Immature natural killer cell (primary cell): ENCODE results near the gene FBH1. TPM values are rescaled to one million over a fixed set of nuclear protein-coding genes. Genes with fewer than 3 reads are reported as not detected.

Experiments
- DNase-seq, 3 donors: peaks; one replicate each; pipeline ENCODE4 v3.0.0; 2022; ENCODE audit warnings: mixed read lengths in 1 of 3
- H3K27ac Mint-ChIP-seq, 6 donors: one replicate each; pipeline ENCODE4 v1.8.0; 2020; ENCODE audit warnings: mixed read lengths in 6 of 6, mild to moderate bottlenecking in 5 of 6, inconsistent platforms in 4 of 6, moderate library complexity in 3 of 6
- H3K27me3 Mint-ChIP-seq, 3 donors: one replicate each; pipeline ENCODE4 v1.8.0; 2020 to 2021; ENCODE audit warnings: low read depth in 3 of 3, mild to moderate bottlenecking in 3 of 3, mixed read lengths in 3 of 3, moderate library complexity in 3 of 3, inconsistent platforms in 1 of 3
- H3K36me3 Mint-ChIP-seq, 3 donors: one replicate each; pipeline ENCODE4 v1.8.0; 2020; ENCODE audit warnings: mixed read lengths in 3 of 3, inconsistent platforms in 2 of 3, mild to moderate bottlenecking in 2 of 3
- H3K4me1 Mint-ChIP-seq, 2 donors: one replicate each; pipeline ENCODE4 v1.8.0; 2020; ENCODE audit warnings: inconsistent platforms in 2 of 2, mild to moderate bottlenecking in 2 of 2, mixed read lengths in 2 of 2, moderate library complexity in 1 of 2
- H3K4me3 Mint-ChIP-seq, 5 donors: one replicate each; pipeline ENCODE4 v1.8.0; 2020; ENCODE audit warnings: mild to moderate bottlenecking in 5 of 5, mixed read lengths in 5 of 5, inconsistent platforms in 3 of 5, moderate library complexity in 3 of 5
- H3K9me3 Mint-ChIP-seq, 6 donors: one replicate each; pipeline ENCODE4 v1.8.0; 2020; ENCODE audit warnings: mild to moderate bottlenecking in 6 of 6, mixed read lengths in 6 of 6, inconsistent platforms in 4 of 6, moderate library complexity in 3 of 6
- polyA plus RNA-seq, 3 donors: library from polyadenylated mRNA; unstranded; fragments of 300-500 nt; fragmentation: Illumina TruSeq; gene quantifications; one replicate each; pipeline ENCODE4 v1.2.3, GENCODE V29; 2021

The FBH1 gene
- polyA plus RNA-seq, 3 donors from 2014 or later = 32.6 to 60.6 (median 46.8) TPM

- no peaks in the 10 kb centered on the region for H3K36me3 Mint-ChIP-seq
- peaks cover 21% of the 10 kb centered on the region in 2 donors for H3K4me1 Mint-ChIP-seq
- peak overlapping the region; percentile 63 to 91 (median 84) for H3K27ac Mint-ChIP-seq
- peak overlapping the region; percentile 92 to 93 (median 93) for H3K4me3 Mint-ChIP-seq
- H3K27me3 Mint-ChIP-seq = peaks cover 0 to 2% (median 0%) of the 10 kb centered on the region in 3 donors
- no peak for DNase-seq
- H3K9me3 Mint-ChIP-seq = no peaks in the 10 kb centered on the region
Observed at GRCh38 chr10:5978230-5978489, 88.1 kb downstream of the FBH1 start.

- Mint-ChIP-seq H3K36me3 (no peaks in the 10 kb centered on the region), H3K27me3 (peaks cover 0 to 2% (median 0%) of the 10 kb centered on the region in 3 donors), H3K27ac (no peak overlapping the region), H3K4me3 (no peak overlapping the region), H3K9me3 (no peaks in the 10 kb centered on the region), H3K4me1 (peaks cover 3 to 6% of the 10 kb centered on the region in 2 donors)
- no peak for DNase-seq
Observed at GRCh38 chr10:5981529-5981928, 91.5 kb downstream of the FBH1 start.

DNA sequence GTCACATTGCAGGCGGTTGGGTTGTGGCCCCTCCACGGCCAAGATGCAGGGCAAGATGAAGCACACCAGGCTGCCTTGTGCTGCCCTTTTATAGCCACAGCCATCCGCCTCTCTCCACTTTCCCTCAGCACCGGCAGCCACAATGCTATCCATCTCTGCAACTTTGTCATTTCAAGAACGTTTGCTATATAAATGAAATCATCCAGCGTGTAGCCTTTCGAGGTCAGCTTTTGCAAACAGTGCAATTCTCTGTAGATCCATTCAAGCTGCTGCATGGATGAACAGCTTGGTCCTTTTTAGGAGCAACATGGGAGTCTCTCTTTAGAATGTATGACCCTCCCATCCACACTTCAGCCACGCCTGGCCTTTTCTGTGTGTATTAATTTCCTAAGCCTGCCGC, 93.7 kb downstream of the FBH1 start:
- no peak overlapping the region for H3K27ac Mint-ChIP-seq

DNA sequence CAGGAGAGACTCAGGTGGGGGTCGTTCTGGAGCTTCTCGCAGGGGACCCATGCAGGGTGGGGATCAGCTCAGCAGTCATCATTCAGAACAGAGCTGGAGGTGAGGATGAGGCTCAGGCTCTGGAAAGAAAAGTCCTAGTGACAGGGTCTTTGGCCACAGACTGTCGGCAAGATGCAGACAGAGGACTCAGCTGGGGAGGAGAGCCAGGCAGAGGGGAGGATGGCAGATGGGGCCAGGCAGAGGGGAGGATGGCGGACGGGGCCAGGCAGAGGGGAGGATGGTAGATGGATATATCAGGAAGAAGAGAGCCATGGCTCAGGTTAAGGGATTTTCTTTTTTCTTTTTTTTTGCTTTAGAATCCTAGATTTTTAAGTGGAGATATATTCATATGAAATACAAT, 95.0 kb downstream of the FBH1 start:
- DNase-seq = no peak
- no peak overlapping the region for H3K27ac Mint-ChIP-seq
- no peaks in the 10 kb centered on the region for H3K27me3 Mint-ChIP-seq
- H3K4me3 Mint-ChIP-seq = no peak overlapping the region
- peaks cover 7 to 10% of the 10 kb centered on the region in 2 donors for H3K4me1 Mint-ChIP-seq
- H3K9me3 Mint-ChIP-seq = no peaks in the 10 kb centered on the region
- no peaks in the 10 kb centered on the region for H3K36me3 Mint-ChIP-seq

More for the DNA sequence above, 93.7 kb downstream of the FBH1 start:
- Mint-ChIP-seq H3K36me3 (no peaks in the 10 kb centered on the region), H3K4me3 (no peak overlapping the region), H3K27me3 (no peaks in the 10 kb centered on the region), H3K4me1 (peaks cover 7 to 10% of the 10 kb centered on the region in 2 donors), H3K9me3 (no peaks in the 10 kb centered on the region)
- no peak for DNase-seq

Other genes starting within 250 kb of the FBH1 start
- 1 to 10 TPM in 2 of 3 donors, not detected in 1; 2.8 to 4.1 TPM for gene ASB13, start 223.6 kb upstream of the FBH1 start, polyA plus RNA-seq
- 10 to 100 TPM in 2 of 3 donors, under 1 TPM in 1; 0.27 to 20.1 (median 13.7) TPM for gene TASOR2, start 205.4 kb upstream of the FBH1 start, polyA plus RNA-seq
- 100 to 1,000 TPM; 181 to 290 (median 199) TPM for gene GDI2, start 76.8 kb upstream of the FBH1 start, polyA plus RNA-seq
- gene ANKRD16, start 350 bp upstream of the FBH1 start, polyA plus RNA-seq = 1 to 10 TPM; 3.2 to 5.0 (median 3.2) TPM
- gene IL15RA, start 87.3 kb downstream of the FBH1 start, polyA plus RNA-seq = 10 to 100 TPM in 2 of 3 donors, 1 to 10 TPM in 1; 7.4 to 22.6 (median 14.4) TPM
- gene IL2RA, start 172.1 kb downstream of the FBH1 start, polyA plus RNA-seq = 1 to 10 TPM; 2.7 to 3.9 (median 3.6) TPM
- 10 to 100 TPM; 30.9 to 91.5 (median 55.5) TPM for gene RBM17, start 198.8 kb downstream of the FBH1 start, polyA plus RNA-seq